Neural progenitor cell (in vitro differentiated cells): ENCODE results near the gene LHB. TPM values are rescaled to one million over a fixed set of nuclear protein-coding genes. Genes with fewer than 3 reads are reported as not detected.

Experiments used
- DNase-seq: peaks from one replicate; pipeline ENCODE4 v3.0.0-alpha.2; 2016; ENCODE audit warnings: low spot score
- H2AFZ ChIP-seq: fragments of 200-600 bp; sonication (generic); replicated peaks from 2 replicates; pipeline ENCODE4 v1.6.1; 2016; ENCODE audit warnings: antibody characterized with exemption
- H3F3A ChIP-seq: fragments of 200-600 bp; sonication (generic); 2 replicates; pipeline ENCODE4 v1.6.1; 2016; ENCODE audit warnings: antibody characterized with exemption, low read depth
- H3K27ac ChIP-seq: fragments of 200-600 bp; sonication (generic); 2 replicates; pipeline ENCODE4 v1.5.1; 2016; ENCODE audit warnings: mild to moderate bottlenecking
- H3K27me3 ChIP-seq: fragments of 200-600 bp; sonication (generic); 2 replicates; pipeline ENCODE4 v1.6.1; 2016; ENCODE audit warnings: mild to moderate bottlenecking, moderate library complexity
- H3K36me3 ChIP-seq: fragments of 200-600 bp; sonication (generic); 2 replicates; pipeline ENCODE4 v1.5.1; 2016
- H3K4me1 ChIP-seq: fragments of 200-600 bp; sonication (generic); 2 replicates; pipeline ENCODE4 v1.6.1; 2016; ENCODE audit warnings: mixed run types
- H3K4me2 ChIP-seq: fragments of 200-600 bp; sonication (generic); 2 replicates; pipeline ENCODE4 v1.6.1; 2016
- H3K4me3 ChIP-seq: fragments of 200-600 bp; sonication (generic); 2 replicates; pipeline ENCODE4 v1.5.1; 2016
- H3K79me2 ChIP-seq: fragments of 200-600 bp; sonication (generic); 2 replicates; pipeline ENCODE4 v1.6.1; 2016; ENCODE audit warnings: low read depth
- H3K9ac ChIP-seq: fragments of 200-600 bp; sonication (generic); 2 replicates; pipeline ENCODE4 v1.6.1; 2016
- H3K9me3 ChIP-seq: fragments of 200-600 bp; sonication (generic); 2 replicates; pipeline ENCODE4 v1.5.1; 2016; ENCODE audit warnings: low read depth
- H4K20me1 ChIP-seq: fragments of 200-600 bp; sonication (generic); 2 replicates; pipeline ENCODE4 v1.6.1; 2016; ENCODE audit warnings: low read depth
- H3K27ac Mint-ChIP-seq: 3 replicates; pipeline ENCODE4 v1.8.0; 2021; ENCODE audit warnings: mixed read lengths
- H3K27me3 Mint-ChIP-seq: 2 replicates; pipeline ENCODE4 v1.8.0; 2022; ENCODE audit warnings: low read depth, mild to moderate bottlenecking, inconsistent platforms, moderate library complexity, mixed read lengths; ENCODE audit not compliant: insufficient read depth
- H3K36me3 Mint-ChIP-seq: 3 replicates; pipeline ENCODE4 v1.8.0; 2021; ENCODE audit warnings: mixed read lengths
- H3K4me1 Mint-ChIP-seq: 3 replicates; pipeline ENCODE4 v1.8.0; 2021; ENCODE audit warnings: mixed read lengths
- H3K4me3 Mint-ChIP-seq: 3 replicates; pipeline ENCODE4 v1.8.0; 2021; ENCODE audit warnings: mild to moderate bottlenecking, moderate library complexity, mixed read lengths
- H3K9me3 Mint-ChIP-seq: 3 replicates; pipeline ENCODE4 v1.8.0; 2020; ENCODE audit warnings: mixed read lengths
- EZH2 ChIP-seq: fragments of 200-600 bp; sonication (generic); IDR thresholded peaks from 2 replicates; pipeline ENCODE4 v1.6.1; 2017; ENCODE audit warnings: antibody characterized with exemption, mild to moderate bottlenecking, moderate library complexity
- EZH2phosphoT487 ChIP-seq: fragments of 200-600 bp; sonication (generic); IDR thresholded peaks from 2 replicates; pipeline ENCODE4 v1.6.1; 2017; ENCODE audit warnings: antibody characterized with exemption
- total RNA-seq: library from RNA; depleted of rRNA; stranded (reverse); fragments of >200 nt; gene quantifications from 2 replicates; pipeline ENCODE4 v1.2.3, GENCODE V29; 2015; ENCODE audit warnings: low replicate concordance
- TF ChIP-seq, protein P1 (sequence below): fragments of 200-600 bp; sonication (generic); IDR thresholded peaks from 2 replicates; pipeline ENCODE4 v1.5.1; 2017; ENCODE audit warnings: antibody characterized with exemption, mild to moderate bottlenecking

Gene LHB
- total RNA-seq, 1 donor from 2014 or later = not detected

DNA sequence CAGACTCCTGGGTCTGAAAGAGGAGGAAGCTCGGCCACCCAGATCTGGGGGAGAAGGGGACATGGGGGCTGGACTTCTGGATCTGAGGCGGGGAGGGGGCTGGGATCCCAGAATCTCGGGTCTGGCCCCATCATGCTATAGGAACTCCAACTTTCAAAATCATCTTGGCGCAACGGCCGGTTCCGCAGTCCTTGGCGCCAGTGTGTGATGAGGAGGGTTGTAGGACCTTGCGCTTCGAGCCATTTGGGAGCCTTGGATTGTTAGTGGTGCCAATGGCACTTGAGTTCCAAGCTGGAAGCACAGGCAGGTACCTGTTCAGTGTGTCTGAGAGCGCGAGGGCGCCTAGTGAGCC, 22.9 kb downstream of the LHB start:
- Histone ChIP-seq H3K9me3 (no peaks in the 10 kb centered on the region), H3K9ac (peak overlapping the region; percentile 80), H3F3A (peaks cover 17% of the 10 kb centered on the region), H3K4me3 (peak overlapping the region; percentile 91), H3K27ac (no peak overlapping the region), H3K4me2 (peak overlapping the region; percentile 99), H3K79me2 (peaks cover 76% of the 10 kb centered on the region), H3K36me3 (no peaks in the 10 kb centered on the region), H3K27me3 (no peaks in the 10 kb centered on the region), H4K20me1 (peaks cover 35% of the 10 kb centered on the region), H2AFZ (no peak overlapping the region), H3K4me1 (peaks cover 16% of the 10 kb centered on the region)
- no peaks in the 10 kb centered on the region for H3K9me3 Mint-ChIP-seq
- peaks cover 23% of the 10 kb centered on the region for H3K4me1 Mint-ChIP-seq
- H3K36me3 Mint-ChIP-seq = peaks cover 4% of the 10 kb centered on the region
- no peak for DNase-seq
- no peak for TF ChIP-seq EZH2phosphoT487
- no peak for TF ChIP-seq EZH2
- TF ChIP-seq, protein P1, sequence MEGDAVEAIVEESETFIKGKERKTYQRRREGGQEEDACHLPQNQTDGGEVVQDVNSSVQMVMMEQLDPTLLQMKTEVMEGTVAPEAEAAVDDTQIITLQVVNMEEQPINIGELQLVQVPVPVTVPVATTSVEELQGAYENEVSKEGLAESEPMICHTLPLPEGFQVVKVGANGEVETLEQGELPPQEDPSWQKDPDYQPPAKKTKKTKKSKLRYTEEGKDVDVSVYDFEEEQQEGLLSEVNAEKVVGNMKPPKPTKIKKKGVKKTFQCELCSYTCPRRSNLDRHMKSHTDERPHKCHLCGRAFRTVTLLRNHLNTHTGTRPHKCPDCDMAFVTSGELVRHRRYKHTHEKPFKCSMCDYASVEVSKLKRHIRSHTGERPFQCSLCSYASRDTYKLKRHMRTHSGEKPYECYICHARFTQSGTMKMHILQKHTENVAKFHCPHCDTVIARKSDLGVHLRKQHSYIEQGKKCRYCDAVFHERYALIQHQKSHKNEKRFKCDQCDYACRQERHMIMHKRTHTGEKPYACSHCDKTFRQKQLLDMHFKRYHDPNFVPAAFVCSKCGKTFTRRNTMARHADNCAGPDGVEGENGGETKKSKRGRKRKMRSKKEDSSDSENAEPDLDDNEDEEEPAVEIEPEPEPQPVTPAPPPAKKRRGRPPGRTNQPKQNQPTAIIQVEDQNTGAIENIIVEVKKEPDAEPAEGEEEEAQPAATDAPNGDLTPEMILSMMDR = no peak
- peak overlapping the region; percentile 96 for H3K27ac Mint-ChIP-seq
- peak overlapping the region; percentile 100 for H3K4me3 Mint-ChIP-seq
- peaks cover 4% of the 10 kb centered on the region for H3K27me3 Mint-ChIP-seq

DNA sequence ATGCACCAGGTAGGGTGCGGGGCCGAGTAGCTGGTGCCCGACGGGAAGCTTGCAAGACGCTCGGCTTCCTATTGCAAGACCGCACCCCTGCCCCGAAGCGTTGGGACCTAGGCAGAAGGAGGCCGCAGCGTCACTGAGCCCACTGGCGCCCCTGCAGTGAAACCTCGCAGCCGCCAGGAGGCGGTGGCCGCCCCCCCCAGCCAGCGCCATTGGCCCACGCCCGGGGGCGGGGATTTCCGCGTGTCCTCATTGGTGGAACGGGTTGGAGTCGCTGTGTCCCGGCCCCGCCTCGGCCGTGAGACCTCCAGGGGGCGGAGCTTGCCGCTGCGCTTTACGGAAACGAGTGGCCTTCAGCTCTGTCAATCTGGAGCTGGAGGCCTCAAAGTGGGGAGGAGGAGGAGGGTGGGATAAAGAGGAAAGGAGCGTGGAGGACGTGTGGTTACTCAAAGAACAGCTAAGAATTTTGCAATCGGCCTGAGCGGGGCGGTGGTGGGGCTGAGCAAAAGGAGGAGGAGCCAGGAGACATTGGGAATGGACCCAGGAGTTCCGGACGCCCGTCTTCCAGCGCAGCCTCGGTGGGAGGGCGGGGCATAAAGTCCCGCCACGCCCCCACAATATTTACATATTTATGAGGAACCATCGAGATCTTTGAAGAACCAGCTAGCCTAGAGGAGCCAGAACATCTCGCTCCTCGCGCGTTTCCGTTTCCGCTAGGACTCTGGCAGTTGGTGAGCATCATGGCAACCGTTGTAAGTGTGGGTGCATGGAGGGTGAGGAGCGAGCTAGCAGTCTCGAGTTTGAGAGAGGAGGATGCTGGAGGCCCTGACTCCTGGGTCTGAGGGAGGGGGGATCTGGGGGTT, 23.5 kb downstream of the LHB start, which contains the start of the genes GYS1 and RUVBL2:
Gene GYS1 (minus strand): TSS at position 135 of the 860 bp plus-strand sequence. CDS start 197 bp downstream, outside the sequence.
Gene RUVBL2 (plus strand): TSS at position 713 of the 860 bp plus-strand sequence. CDS start 25 bp downstream, at position 738.
- Histone ChIP-seq H3K36me3 (no peaks in the 10 kb centered on the region), H4K20me1 (peaks cover 29% of the 10 kb centered on the region), H3K4me1 (peaks cover 16% of the 10 kb centered on the region), H3K4me2 (peak within 1 kb of the TSS; percentile 99), H3K27me3 (no peaks in the 10 kb centered on the region), H3K79me2 (peaks cover 76% of the 10 kb centered on the region), H3K9ac (peak within 1 kb of the TSS; percentile 80), H3K9me3 (no peaks in the 10 kb centered on the region), H3K27ac (peak within 1 kb of the TSS; percentile 54), H3K4me3 (peak within 1 kb of the TSS; percentile 91), H3F3A (peaks cover 17% of the 10 kb centered on the region), H2AFZ (peak within 1 kb of the TSS; percentile 53)
- DNase-seq = peak; percentile 100
- Mint-ChIP-seq H3K27me3 (peaks cover 4% of the 10 kb centered on the region), H3K4me3 (peak within 1 kb of the TSS; percentile 100), H3K9me3 (no peaks in the 10 kb centered on the region), H3K27ac (peak within 1 kb of the TSS; percentile 96), H3K36me3 (peaks cover 9% of the 10 kb centered on the region), H3K4me1 (peaks cover 22% of the 10 kb centered on the region)
- TF ChIP-seq, protein P1 = peak; percentile 91
- TF ChIP-seq EZH2 (no peak), EZH2phosphoT487 (no peak)

DNA sequence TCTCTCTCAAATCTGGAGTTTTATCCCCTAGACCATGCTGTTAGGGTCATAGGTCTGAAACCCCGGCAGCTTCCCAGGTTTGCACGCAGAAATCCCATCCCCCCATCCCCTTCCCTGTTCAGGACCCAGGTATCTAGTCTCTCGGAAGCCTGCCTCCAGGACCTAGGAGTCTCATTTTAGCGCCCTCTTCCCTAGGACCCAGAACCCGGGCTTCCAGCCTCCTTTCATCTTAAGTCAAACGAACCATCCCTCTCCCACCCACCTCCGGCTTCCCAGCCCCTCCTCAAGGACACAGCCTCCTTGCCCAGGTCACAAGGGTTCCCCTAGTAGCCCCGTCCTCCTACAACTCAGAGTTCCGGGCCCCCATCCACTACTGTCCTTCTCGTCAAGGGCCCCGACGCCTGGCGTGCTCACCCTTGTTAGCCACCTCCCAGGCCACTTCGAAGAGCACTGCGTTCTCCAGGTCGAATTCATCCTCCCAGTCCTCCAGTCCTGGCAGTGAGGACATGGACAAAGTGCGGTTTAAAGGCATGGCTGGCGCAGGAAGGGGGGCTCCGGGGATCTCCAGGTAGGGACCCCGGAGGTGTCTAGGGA, 24.2 kb downstream of the LHB start:
- Mint-ChIP-seq H3K9me3 (no peaks in the 10 kb centered on the region), H3K27me3 (peaks cover 4% of the 10 kb centered on the region), H3K36me3 (peaks cover 11% of the 10 kb centered on the region), H3K4me1 (peaks cover 26% of the 10 kb centered on the region), H3K27ac (peak overlapping the region; percentile 88), H3K4me3 (peak overlapping the region; percentile 100)
- H3K36me3 ChIP-seq = no peaks in the 10 kb centered on the region
- peaks cover 16% of the 10 kb centered on the region for H3K4me1 ChIP-seq
- H3K27me3 ChIP-seq = no peaks in the 10 kb centered on the region
- H3K4me3 ChIP-seq = peak overlapping the region; percentile 91
- H3K9ac ChIP-seq = peak overlapping the region; percentile 71
- TF ChIP-seq EZH2phosphoT487 (no peak), EZH2 (no peak)
- TF ChIP-seq, protein P1 = no peak
- H2AFZ ChIP-seq = peak overlapping the region; percentile 40
- H4K20me1 ChIP-seq = peaks cover 21% of the 10 kb centered on the region
- H3K9me3 ChIP-seq = no peaks in the 10 kb centered on the region
- H3K79me2 ChIP-seq = peaks cover 69% of the 10 kb centered on the region
- H3K27ac ChIP-seq = peak overlapping the region; percentile 54
- H3F3A ChIP-seq = peaks cover 17% of the 10 kb centered on the region
- no peak for DNase-seq
- peak overlapping the region; percentile 92 for H3K4me2 ChIP-seq
